Measurements from ENCODE around the gene PTPRN2. TPM values are rescaled to one million over a fixed set of nuclear protein-coding genes. Genes with fewer than 3 reads are reported as not detected.

PTPRN2 gene
- total RNA-seq, 1 experiment from 2014 or later = 1.7 TPM

DNA sequence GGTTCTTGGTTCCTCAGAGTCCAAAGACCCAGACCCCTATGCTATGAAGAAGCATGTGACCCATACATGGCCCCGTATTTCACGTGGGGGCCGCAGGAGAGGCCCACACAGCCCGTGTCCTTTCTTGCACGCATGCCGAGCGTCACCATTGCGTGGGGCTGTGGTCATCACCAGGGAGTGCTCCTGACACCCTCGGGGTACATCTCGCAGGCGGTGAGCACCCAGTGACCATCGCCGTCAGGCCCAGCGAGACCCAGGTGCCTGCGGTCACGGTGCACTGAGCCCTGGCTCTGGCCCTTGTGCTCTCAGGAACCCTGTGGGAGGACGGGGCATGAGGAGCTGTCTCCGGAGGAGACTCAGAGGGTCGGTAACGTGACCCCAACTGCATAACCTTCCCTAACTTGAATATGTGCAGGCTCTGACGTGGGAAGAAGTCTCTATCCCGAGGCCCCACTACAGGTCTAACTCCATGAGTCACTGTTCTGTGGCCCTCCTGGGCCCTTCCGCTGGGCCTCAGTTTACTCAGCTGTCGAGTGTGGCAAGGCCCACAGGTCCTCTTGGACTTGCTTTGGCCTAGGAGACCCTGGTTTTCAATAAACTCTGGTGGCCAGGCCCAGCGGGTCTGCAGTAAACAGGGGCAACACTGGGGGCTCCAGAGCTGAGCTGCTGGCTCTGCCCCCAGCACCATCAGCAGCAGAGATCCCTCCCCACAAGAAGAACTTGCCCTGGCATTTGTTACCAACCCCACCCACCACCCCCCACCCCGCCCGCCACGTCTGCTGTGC, 503.9 kb downstream of the PTPRN2 start:
- Histone ChIP-seq H3K79me2 (ENCODE audit: low read length) (no peaks in the 10 kb centered on the region), H3K9me3 (ENCODE audit: low read length) (peaks cover 4% of the 10 kb centered on the region; the same call in 1 of the 2 replicates), H3K9ac (ENCODE audit: low read length) (no peak overlapping the region), H4K20me1 (ENCODE audit: insufficient read depth, low read depth, low read length) (no peaks in the 10 kb centered on the region), H2AFZ (ENCODE audit: low read length) (no peak overlapping the region), H3K4me2 (ENCODE audit: low read depth, low read length, poor library complexity, severe bottlenecking) (no peak overlapping the region), H3K27ac (ENCODE audit: low read length) (no peak overlapping the region), H3K36me3 (ENCODE audit: insufficient read depth, low read length) (no peaks in the 10 kb centered on the region), H3K9me2 (replicated peaks; ENCODE audit: insufficient read depth, low read length) (no peaks in the 10 kb centered on the region), H3K4me3 (ENCODE audit: low read length) (no peak overlapping the region), H3K27me3 (ENCODE audit: low read length) (no peaks in the 10 kb centered on the region), H3K4me1 (ENCODE audit: low read length) (no peaks in the 10 kb centered on the region)
- DNase-seq = no peak

DNA sequence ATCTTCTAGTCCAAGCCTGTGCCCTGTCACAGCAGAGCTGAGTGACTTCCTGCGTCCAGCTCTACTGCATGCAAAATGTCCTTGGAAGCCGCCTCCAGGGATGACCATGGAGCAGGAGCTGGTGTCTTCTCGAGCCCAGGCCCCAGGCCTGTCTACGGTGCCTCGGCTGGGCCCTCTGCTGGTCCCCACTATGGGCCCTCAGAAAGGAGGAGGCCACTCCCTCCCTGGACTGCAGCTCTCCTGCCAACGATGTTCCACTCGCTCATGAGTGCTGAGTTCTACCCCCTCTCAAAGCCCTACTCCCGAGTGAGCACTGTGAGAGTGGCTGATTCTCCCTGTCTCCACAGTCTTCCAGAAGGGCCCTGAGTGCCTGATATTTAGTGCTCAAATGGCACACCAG, 504.9 kb downstream of the PTPRN2 start:
- H3K9me2 ChIP-seq (replicated peaks; ENCODE audit: insufficient read depth, low read length) = no peaks in the 10 kb centered on the region
- no peak overlapping the region for H2AFZ ChIP-seq (ENCODE audit: low read length)
- peaks cover 4% of the 10 kb centered on the region; the same call in 1 of the 2 replicates for H3K9me3 ChIP-seq (ENCODE audit: low read length)
- H3K4me1 ChIP-seq (ENCODE audit: low read length) = no peaks in the 10 kb centered on the region
- H3K9ac ChIP-seq (ENCODE audit: low read length) = no peak overlapping the region
- H3K4me2 ChIP-seq (ENCODE audit: low read depth, low read length, poor library complexity, severe bottlenecking) = no peak overlapping the region
- H3K4me3 ChIP-seq (ENCODE audit: low read length) = no peak overlapping the region
- no peaks in the 10 kb centered on the region for H3K36me3 ChIP-seq (ENCODE audit: insufficient read depth, low read length)
- H3K27me3 ChIP-seq (ENCODE audit: low read length) = no peaks in the 10 kb centered on the region
- no peaks in the 10 kb centered on the region for H4K20me1 ChIP-seq (ENCODE audit: insufficient read depth, low read depth, low read length)
- H3K79me2 ChIP-seq (ENCODE audit: low read length) = no peaks in the 10 kb centered on the region
- no peak for DNase-seq
- no peak overlapping the region for H3K27ac ChIP-seq (ENCODE audit: low read length)

DNA sequence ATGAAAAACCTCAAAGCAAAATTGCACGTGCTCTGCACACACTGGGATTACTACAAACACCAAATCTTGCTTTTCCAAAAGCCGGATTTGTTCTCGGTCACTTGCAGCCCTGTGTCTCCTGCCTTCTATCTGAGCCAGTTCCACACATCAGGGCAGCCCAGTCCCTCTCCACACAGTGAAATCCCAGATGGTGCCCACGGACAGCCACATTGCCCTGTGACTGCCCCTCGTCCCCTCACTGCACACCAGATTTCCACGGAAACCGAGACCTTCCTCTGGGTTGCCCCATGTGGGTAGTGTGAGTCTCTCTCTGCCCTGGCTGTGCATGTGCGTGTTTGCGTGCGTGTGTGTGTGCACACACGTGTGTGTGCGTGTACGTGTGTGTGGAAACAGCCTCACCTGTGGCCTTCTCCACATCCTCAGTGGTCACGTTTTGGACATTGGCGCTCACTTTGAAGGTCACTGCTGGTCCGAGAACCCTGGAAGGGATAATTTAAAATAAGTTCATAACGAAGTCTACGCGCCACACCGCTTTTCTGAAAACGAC, 506.7 kb downstream of the PTPRN2 start:
- Histone ChIP-seq H3K4me1 (ENCODE audit: low read length) (no peaks in the 10 kb centered on the region), H3K36me3 (ENCODE audit: insufficient read depth, low read length) (no peaks in the 10 kb centered on the region), H2AFZ (ENCODE audit: low read length) (no peak overlapping the region), H3K9me3 (ENCODE audit: low read length) (no peaks in the 10 kb centered on the region; the same call in 1 of the 2 replicates), H3K4me2 (ENCODE audit: low read depth, low read length, poor library complexity, severe bottlenecking) (no peak overlapping the region), H3K9ac (ENCODE audit: low read length) (no peak overlapping the region), H3K4me3 (ENCODE audit: low read length) (no peak overlapping the region), H3K27ac (ENCODE audit: low read length) (no peak overlapping the region), H3K27me3 (ENCODE audit: low read length) (no peaks in the 10 kb centered on the region), H4K20me1 (ENCODE audit: insufficient read depth, low read depth, low read length) (no peaks in the 10 kb centered on the region), H3K9me2 (replicated peaks; ENCODE audit: insufficient read depth, low read length) (no peaks in the 10 kb centered on the region), H3K79me2 (ENCODE audit: low read length) (no peaks in the 10 kb centered on the region)
- no peak for DNase-seq

DNA sequence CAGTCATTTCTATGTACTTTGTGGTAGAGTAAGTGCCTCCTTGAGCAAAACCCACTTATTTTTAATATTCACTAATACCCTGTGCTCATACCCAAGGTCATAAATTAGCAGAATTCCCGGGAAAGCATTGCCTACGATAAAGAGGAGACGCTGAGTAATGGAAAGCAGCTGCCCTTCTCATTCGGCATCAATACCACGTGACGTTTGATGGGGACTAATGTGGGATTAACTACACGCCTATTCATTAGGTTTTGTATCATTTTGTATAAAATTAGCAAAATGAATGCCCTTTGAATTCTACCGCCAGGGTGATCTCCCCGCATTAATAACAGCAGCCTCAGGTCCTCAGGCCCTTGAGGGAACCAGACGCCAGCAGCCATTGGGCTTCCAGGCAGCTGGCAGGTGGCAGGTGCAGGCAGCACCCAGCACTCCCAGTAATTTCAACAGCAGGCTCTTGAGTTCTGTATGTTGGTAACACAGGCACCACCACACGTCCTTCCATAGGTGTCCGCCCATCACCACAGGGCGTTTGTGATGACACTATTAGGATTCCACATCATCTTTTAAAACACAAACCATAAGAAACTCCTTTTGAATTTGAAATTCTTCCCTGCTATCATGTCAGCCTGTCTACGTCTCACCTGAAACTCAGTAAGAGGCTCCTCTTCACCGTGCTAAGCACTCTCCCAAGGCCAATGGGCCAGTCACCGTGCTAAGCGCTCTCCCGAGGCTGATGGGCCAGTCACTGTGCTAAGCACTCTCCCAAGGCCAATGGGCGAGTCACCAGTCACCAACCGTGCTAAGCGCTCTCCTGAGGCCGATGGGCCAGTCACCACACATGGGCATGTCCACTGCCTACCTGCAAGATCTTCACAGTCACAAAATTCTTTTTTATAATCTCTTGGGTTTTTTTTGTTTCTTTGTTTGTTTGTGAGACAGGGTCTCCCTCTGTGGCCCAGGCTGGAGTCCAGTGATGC, 509.4 kb downstream of the PTPRN2 start:
- Histone ChIP-seq H3K27me3 (ENCODE audit: low read length) (no peaks in the 10 kb centered on the region), H3K9ac (ENCODE audit: low read length) (no peak overlapping the region), H4K20me1 (ENCODE audit: insufficient read depth, low read depth, low read length) (no peaks in the 10 kb centered on the region), H3K27ac (ENCODE audit: low read length) (no peak overlapping the region), H3K4me2 (ENCODE audit: low read depth, low read length, poor library complexity, severe bottlenecking) (no peak overlapping the region), H3K9me2 (replicated peaks; ENCODE audit: insufficient read depth, low read length) (no peaks in the 10 kb centered on the region), H3K9me3 (ENCODE audit: low read length) (no peaks in the 10 kb centered on the region), H3K4me3 (ENCODE audit: low read length) (no peak overlapping the region), H2AFZ (ENCODE audit: low read length) (no peak overlapping the region), H3K4me1 (ENCODE audit: low read length) (no peaks in the 10 kb centered on the region), H3K36me3 (ENCODE audit: insufficient read depth, low read length) (no peaks in the 10 kb centered on the region), H3K79me2 (ENCODE audit: low read length) (no peaks in the 10 kb centered on the region)
- DNase-seq = no peak

DNA sequence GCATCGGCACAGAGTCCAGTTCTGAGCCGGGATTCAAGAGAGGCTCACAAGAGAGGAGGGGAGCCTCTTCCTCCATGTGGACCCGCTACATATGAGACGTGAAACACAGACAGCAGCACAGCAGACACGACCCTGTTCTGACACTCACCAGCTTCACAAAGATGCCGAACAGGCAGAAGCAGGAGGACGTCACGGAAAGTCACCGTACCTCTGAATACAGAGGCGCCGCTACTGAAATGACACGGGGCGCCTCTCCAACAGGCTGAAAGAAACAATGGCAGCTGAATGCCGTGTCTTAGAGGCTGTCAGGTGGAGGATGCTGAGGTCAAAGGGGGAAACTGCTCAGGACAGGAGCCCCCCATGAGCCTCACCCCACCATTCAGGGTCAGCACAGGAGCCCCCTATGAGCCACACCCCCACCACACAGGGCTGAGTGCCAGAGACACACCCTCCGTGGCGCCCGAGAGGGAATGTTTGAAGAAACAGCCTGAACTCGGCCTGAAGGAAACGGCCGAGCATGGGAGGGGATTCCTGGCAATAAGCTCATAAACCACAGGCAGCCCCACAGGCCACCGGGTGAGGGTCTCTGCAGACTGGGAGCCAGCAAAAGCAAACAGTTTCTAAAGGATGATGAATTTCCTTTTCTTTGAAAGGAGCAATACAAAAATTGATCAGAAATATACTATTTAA, 510.3 kb downstream of the PTPRN2 start:
- Histone ChIP-seq H2AFZ (ENCODE audit: low read length) (no peak overlapping the region), H3K27me3 (ENCODE audit: low read length) (no peaks in the 10 kb centered on the region), H3K9me3 (ENCODE audit: low read length) (no peaks in the 10 kb centered on the region), H3K4me1 (ENCODE audit: low read length) (no peaks in the 10 kb centered on the region), H3K36me3 (ENCODE audit: insufficient read depth, low read length) (no peaks in the 10 kb centered on the region), H4K20me1 (ENCODE audit: insufficient read depth, low read depth, low read length) (no peaks in the 10 kb centered on the region), H3K9me2 (replicated peaks; ENCODE audit: insufficient read depth, low read length) (no peaks in the 10 kb centered on the region), H3K4me2 (ENCODE audit: low read depth, low read length, poor library complexity, severe bottlenecking) (no peak overlapping the region), H3K4me3 (ENCODE audit: low read length) (no peak overlapping the region), H3K79me2 (ENCODE audit: low read length) (no peaks in the 10 kb centered on the region), H3K9ac (ENCODE audit: low read length) (no peak overlapping the region), H3K27ac (ENCODE audit: low read length) (no peak overlapping the region)
- no peak for DNase-seq

DNA sequence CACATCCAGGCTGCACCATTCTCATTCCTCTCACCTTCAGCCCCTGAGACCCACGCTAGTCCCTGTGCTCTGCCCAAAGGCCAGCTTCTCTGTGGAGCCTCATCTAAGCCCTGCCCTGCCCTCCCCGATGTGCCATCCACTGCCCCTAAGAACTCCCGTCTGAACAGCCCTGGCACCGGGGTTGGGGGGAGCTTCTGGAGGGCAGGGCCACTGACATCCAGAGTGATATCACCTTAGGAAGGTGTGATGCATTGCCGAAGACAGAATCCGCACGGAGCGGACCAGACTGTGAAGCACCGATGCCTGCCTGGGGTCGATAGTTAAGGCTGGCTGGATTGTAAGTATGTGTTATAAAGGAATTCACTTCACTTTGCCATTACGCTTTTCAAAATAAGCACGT, 511.0 kb downstream of the PTPRN2 start:
- H3K36me3 ChIP-seq (ENCODE audit: insufficient read depth, low read length) = no peaks in the 10 kb centered on the region
- no peaks in the 10 kb centered on the region for H4K20me1 ChIP-seq (ENCODE audit: insufficient read depth, low read depth, low read length)
- H3K4me3 ChIP-seq (ENCODE audit: low read length) = no peak overlapping the region
- no peak overlapping the region for H3K9ac ChIP-seq (ENCODE audit: low read length)
- H3K4me2 ChIP-seq (ENCODE audit: low read depth, low read length, poor library complexity, severe bottlenecking) = no peak overlapping the region
- H3K9me2 ChIP-seq (replicated peaks; ENCODE audit: insufficient read depth, low read length) = no peaks in the 10 kb centered on the region
- H3K27me3 ChIP-seq (ENCODE audit: low read length) = no peaks in the 10 kb centered on the region
- no peak overlapping the region for H3K27ac ChIP-seq (ENCODE audit: low read length)
- no peak overlapping the region for H2AFZ ChIP-seq (ENCODE audit: low read length)
- H3K9me3 ChIP-seq (ENCODE audit: low read length) = no peaks in the 10 kb centered on the region
- no peaks in the 10 kb centered on the region for H3K4me1 ChIP-seq (ENCODE audit: low read length)
- H3K79me2 ChIP-seq (ENCODE audit: low read length) = no peaks in the 10 kb centered on the region
- DNase-seq = no peak

DNA sequence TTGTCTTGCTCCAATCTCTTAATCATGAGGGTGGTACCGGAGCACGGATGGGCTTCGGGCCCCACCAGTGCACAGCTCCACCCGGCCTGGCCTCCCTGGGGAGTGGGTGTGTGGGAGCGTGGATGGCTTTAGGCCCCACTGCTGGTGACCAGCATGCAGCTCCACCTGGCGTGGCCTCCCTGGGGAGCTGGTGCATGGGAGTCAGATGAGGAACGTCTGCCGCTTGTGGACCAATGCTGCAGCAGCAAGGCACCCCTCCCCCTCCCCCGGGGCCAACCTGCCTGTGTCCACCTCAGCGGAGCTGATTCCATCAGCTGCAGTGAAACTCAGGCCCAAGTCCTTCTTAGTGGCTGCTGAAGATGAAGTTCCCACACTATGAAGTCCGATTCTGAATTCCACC, 511.4 kb downstream of the PTPRN2 start:
- no peaks in the 10 kb centered on the region for H3K9me2 ChIP-seq (replicated peaks; ENCODE audit: insufficient read depth, low read length)
- DNase-seq = no peak
- H3K4me1 ChIP-seq (ENCODE audit: low read length) = no peaks in the 10 kb centered on the region
- H3K27me3 ChIP-seq (ENCODE audit: low read length) = no peaks in the 10 kb centered on the region
- no peaks in the 10 kb centered on the region for H3K9me3 ChIP-seq (ENCODE audit: low read length)
- no peak overlapping the region for H3K4me3 ChIP-seq (ENCODE audit: low read length)
- H4K20me1 ChIP-seq (ENCODE audit: insufficient read depth, low read depth, low read length) = no peaks in the 10 kb centered on the region
- H3K79me2 ChIP-seq (ENCODE audit: low read length) = no peaks in the 10 kb centered on the region
- no peak overlapping the region for H3K27ac ChIP-seq (ENCODE audit: low read length)
- no peak overlapping the region for H2AFZ ChIP-seq (ENCODE audit: low read length)
- no peaks in the 10 kb centered on the region for H3K36me3 ChIP-seq (ENCODE audit: insufficient read depth, low read length)
- no peak overlapping the region for H3K9ac ChIP-seq (ENCODE audit: low read length)
- H3K4me2 ChIP-seq (ENCODE audit: low read depth, low read length, poor library complexity, severe bottlenecking) = no peak overlapping the region
